ENCODE measurements around the gene TMEM248. TPM values are rescaled to one million over a fixed set of nuclear protein-coding genes. Genes with fewer than 3 reads are reported as not detected.
"Not testable (repeated sequence)": the region's sequence is repeated elsewhere in the genome, so short reads cannot be mapped to it uniquely, and the experiment has no call there.

TMEM248 gene
- 10 to 100 TPM; 77.9 to 79.8 TPM for total RNA-seq
- 46.3 TPM for polyA plus RNA-seq (2013, experiment 1 of 2)
- polyA plus RNA-seq (2013, experiment 2 of 2), result 47.2 TPM
- long read RNA-seq, experiment 1, full-length matches to known transcripts, result 20 of 38 reads
- long read RNA-seq, experiment 1, partial matches to known transcripts, result 4 of 38 reads
- long read RNA-seq, experiment 1, other reads (novel, unspliced or antisense), result 14 of 38 reads
- long read RNA-seq, experiment 2, full-length matches to known transcripts, result 95 of 117 reads
- long read RNA-seq, experiment 2, partial matches to known transcripts, result 9 of 117 reads
- long read RNA-seq, experiment 2, other reads (novel, unspliced or antisense), result 13 of 117 reads
- long read RNA-seq, experiment 3, full-length matches to known transcripts, result 4 of 13 reads
- long read RNA-seq, experiment 3, partial matches to known transcripts, result 5 of 13 reads
- long read RNA-seq, experiment 3, other reads (novel, unspliced or antisense), result 4 of 13 reads
- long read RNA-seq, experiment 4, partial matches to known transcripts, result 0 of 3 reads
- long read RNA-seq, experiment 4, other reads (novel, unspliced or antisense), result 3 of 3 reads

DNA sequence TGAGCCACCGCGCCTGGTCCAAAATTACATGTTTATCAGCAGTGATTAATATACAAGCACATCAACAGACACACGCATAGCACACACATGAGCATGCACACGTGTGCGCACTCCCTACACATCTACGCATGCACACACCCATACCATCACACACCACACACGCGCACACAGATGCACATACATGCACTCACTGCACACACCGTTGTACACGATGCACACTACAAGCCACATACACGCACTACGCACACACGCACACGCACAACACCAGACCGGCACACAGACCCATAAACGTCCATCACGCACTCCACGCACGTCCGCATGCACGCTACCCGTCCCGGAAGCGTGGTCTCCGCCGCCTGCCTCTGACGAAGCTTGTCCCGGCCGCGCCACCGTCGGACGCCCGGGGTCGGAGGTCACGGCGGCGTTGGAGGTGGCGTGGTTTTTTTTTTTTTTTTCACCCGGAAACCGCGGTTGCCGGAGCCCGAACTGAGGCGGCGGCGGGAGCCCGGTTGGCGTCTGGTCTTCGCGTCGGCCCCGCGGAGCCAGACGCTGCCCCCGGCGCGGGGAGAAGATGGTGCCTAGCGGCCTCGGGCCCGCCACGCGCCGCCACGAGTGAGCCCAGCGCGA lies at the start of gene TMEM248:
Gene TMEM248 (plus strand): TSS at position 457 of the 627 bp plus-strand sequence. CDS start 20,641 bp downstream, outside the sequence.
- H3K9ac ChIP-seq (ENCODE audit: extremely low read depth, low read length, poor library complexity, severe bottlenecking), result peak within 1 kb of the TSS; percentile 80
- Mint-ChIP-seq H3K4me3 (peak within 1 kb of the TSS; percentile 95), H3K4me1 (peaks cover 15% of the 10 kb centered on the region), H3K9me3 (no peaks in the 10 kb centered on the region), H3K27me3 (ENCODE audit: insufficient read depth) (no peaks in the 10 kb centered on the region), H3K27ac (peak within 1 kb of the TSS; percentile 99), H3K36me3 (ENCODE audit: low read depth) (peaks cover 16% of the 10 kb centered on the region)
- H3K27ac ChIP-seq (ENCODE audit: low read depth, low read length), result peak within 1 kb of the TSS; percentile 57
- TF ChIP-seq CTCF (conservative IDR thresholded peaks at IDR 0.05), result no peak
- H3K27me3 ChIP-seq (ENCODE audit: control insufficient read depth, insufficient read depth, low read length, poor library complexity, severe bottlenecking), result no peaks in the 10 kb centered on the region
- peak; percentile 88 for DNase-seq
- no peaks in the 10 kb centered on the region for H3K4me1 ChIP-seq (ENCODE audit: control insufficient read depth, insufficient read depth, low read length)
- H3K4me3 ChIP-seq (ENCODE audit: low read length), result peak within 1 kb of the TSS; percentile 93
- 4 to 15% methylated on average over 9 to 67 of the region's 67 CpGs for WGBS, 2 experiments (ENCODE audit: insufficient coverage in 1 of 2, insufficient read length in 1 of 2)
- no peaks in the 10 kb centered on the region for H3K9me3 ChIP-seq (ENCODE audit: control insufficient read depth, low read length)
- peaks cover 12% of the 10 kb centered on the region for H3K36me3 ChIP-seq (ENCODE audit: control insufficient read depth, insufficient read depth, low read length)

DNA sequence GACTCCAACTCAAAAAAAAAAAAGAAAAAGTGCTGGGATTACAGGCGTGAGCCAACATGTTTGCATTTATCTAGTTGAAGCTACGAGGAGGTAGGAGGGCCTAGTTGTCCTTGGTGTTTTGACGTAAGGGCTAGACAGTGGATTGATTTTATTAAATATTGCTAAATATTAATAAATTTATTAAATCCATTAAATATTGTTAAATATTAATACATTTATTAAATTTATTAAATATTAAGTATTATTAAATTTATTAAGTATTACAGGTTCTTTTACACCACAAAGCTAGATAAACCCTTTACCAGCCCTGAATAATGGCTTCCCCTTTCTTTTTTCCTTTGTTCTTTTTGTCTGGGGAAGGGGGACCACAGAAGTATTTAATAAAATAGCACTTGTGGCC lies 47.5 kb upstream of the TMEM248 start:
- Histone ChIP-seq H3K27ac (ENCODE audit: low read depth, low read length) (no peak overlapping the region), H3K4me3 (ENCODE audit: low read length) (no peak overlapping the region), H3K9ac (ENCODE audit: extremely low read depth, low read length, poor library complexity, severe bottlenecking) (no peak overlapping the region), H3K9me3 (ENCODE audit: control insufficient read depth, low read length) (no peaks in the 10 kb centered on the region), H3K27me3 (ENCODE audit: control insufficient read depth, insufficient read depth, low read length, poor library complexity, severe bottlenecking) (no peaks in the 10 kb centered on the region), H3K36me3 (ENCODE audit: control insufficient read depth, insufficient read depth, low read length) (peaks cover 4% of the 10 kb centered on the region), H3K4me1 (ENCODE audit: control insufficient read depth, insufficient read depth, low read length) (no peaks in the 10 kb centered on the region)
- Mint-ChIP-seq H3K27me3 (ENCODE audit: insufficient read depth) (no peaks in the 10 kb centered on the region), H3K9me3 (no peaks in the 10 kb centered on the region), H3K27ac (no peak overlapping the region), H3K36me3 (ENCODE audit: low read depth) (peaks cover 15% of the 10 kb centered on the region), H3K4me1 (peaks cover 6% of the 10 kb centered on the region), H3K4me3 (no peak overlapping the region)
- 98% methylated on average over 3 of the region's 3 CpGs; no CpG with 5 or more reads in 1 of the 2 experiments for WGBS, 2 experiments (ENCODE audit: insufficient coverage in 1 of 2, insufficient read length in 1 of 2)
- no peak for DNase-seq
- no peak for TF ChIP-seq CTCF (conservative IDR thresholded peaks at IDR 0.05)

- Mint-ChIP-seq H3K9me3 (no peaks in the 10 kb centered on the region), H3K4me1 (no peaks in the 10 kb centered on the region), H3K27me3 (ENCODE audit: insufficient read depth) (no peaks in the 10 kb centered on the region), H3K36me3 (ENCODE audit: low read depth) (peaks cover 13% of the 10 kb centered on the region), H3K27ac (no peak overlapping the region), H3K4me3 (no peak overlapping the region)
- Histone ChIP-seq H3K36me3 (ENCODE audit: control insufficient read depth, insufficient read depth, low read length) (no peaks in the 10 kb centered on the region), H3K27me3 (ENCODE audit: control insufficient read depth, insufficient read depth, low read length, poor library complexity, severe bottlenecking) (no peaks in the 10 kb centered on the region), H3K9me3 (ENCODE audit: control insufficient read depth, low read length) (no peaks in the 10 kb centered on the region), H3K9ac (ENCODE audit: extremely low read depth, low read length, poor library complexity, severe bottlenecking) (no peak overlapping the region), H3K4me1 (ENCODE audit: control insufficient read depth, insufficient read depth, low read length) (no peaks in the 10 kb centered on the region), H3K4me3 (ENCODE audit: low read length) (no peak overlapping the region), H3K27ac (ENCODE audit: low read depth, low read length) (no peak overlapping the region)
- 91% methylated on average over 1 of the region's 1 CpG; no CpG with 5 or more reads in 1 of the 2 experiments for WGBS, 2 experiments (ENCODE audit: insufficient coverage in 1 of 2, insufficient read length in 1 of 2)
- DNase-seq, result no peak
- TF ChIP-seq CTCF (conservative IDR thresholded peaks at IDR 0.05), result no peak
Measured at GRCh38 chr7:66877577-66878300, 43.3 kb upstream of the TMEM248 start.

DNA sequence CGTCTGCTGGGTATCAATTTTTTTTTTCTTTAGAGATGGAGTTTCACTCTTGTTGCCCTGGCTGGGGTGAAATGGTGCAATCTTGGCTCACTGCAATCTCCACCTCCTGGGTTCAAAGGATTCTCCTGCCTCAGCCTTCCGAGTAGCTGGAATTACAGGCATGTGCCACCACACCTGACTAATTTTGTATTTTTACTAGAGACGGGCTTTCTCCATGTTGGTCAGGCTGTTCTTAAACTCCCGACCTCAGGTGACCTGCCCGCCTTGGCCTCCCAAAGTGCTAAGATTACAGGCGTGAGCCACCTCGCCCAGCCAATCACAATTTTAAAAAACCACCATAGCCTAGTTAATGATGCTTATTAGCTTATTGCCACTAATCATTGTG lies 42.7 kb upstream of the TMEM248 start:
- 95 to 96% methylated on average over 7 of the region's 7 CpGs for WGBS, 2 experiments (ENCODE audit: insufficient coverage in 1 of 2, insufficient read length in 1 of 2)
- not testable (repeated sequence) for DNase-seq; H3K27ac ChIP-seq (ENCODE audit: low read depth, low read length); H3K27ac Mint-ChIP-seq; H3K9ac ChIP-seq (ENCODE audit: extremely low read depth, low read length, poor library complexity, severe bottlenecking); H3K4me1 ChIP-seq (ENCODE audit: control insufficient read depth, insufficient read depth, low read length); H3K9me3 Mint-ChIP-seq; H3K36me3 ChIP-seq (ENCODE audit: control insufficient read depth, insufficient read depth, low read length); H3K4me3 Mint-ChIP-seq; H3K27me3 ChIP-seq (ENCODE audit: control insufficient read depth, insufficient read depth, low read length, poor library complexity, severe bottlenecking); H3K4me3 ChIP-seq (ENCODE audit: low read length); H3K27me3 Mint-ChIP-seq (ENCODE audit: insufficient read depth); H3K4me1 Mint-ChIP-seq; H3K9me3 ChIP-seq (ENCODE audit: control insufficient read depth, low read length)
- peaks cover 13% of the 10 kb centered on the region for H3K36me3 Mint-ChIP-seq (ENCODE audit: low read depth)
